CD8-positive, alpha-beta memory T cell (primary cell): ENCODE data around the gene TIAM2. TPM values are rescaled to one million over a fixed set of nuclear protein-coding genes. Genes with fewer than 3 reads are reported as not detected.

Experiments
- CTCF ChIA-PET: fragments of 350-600 bp; sonication (Branson Sonifier 250); formaldehyde crosslinking; loops from one replicate; lab custom pipeline; 2021; ENCODE audit warnings: antibody characterized with exemption; lab: Charles Lee
- POLR2A ChIA-PET: fragments of 350-600 bp; sonication (Branson Sonifier 250); formaldehyde crosslinking; loops from one replicate; lab custom pipeline; 2021; ENCODE audit warnings: antibody characterized with exemption; lab: Charles Lee
- DNase-seq, 5 donors: peaks; one replicate each; pipeline versions ENCODE4 v3.0.0 to v3.0.0-alpha.2; 2020 to 2022; ENCODE audit warnings: mixed read lengths in 1 of 5
- H3K27ac ChIP-seq: one replicate; pipeline ENCODE4 v1.7.0; 2013; ENCODE audit warnings: low read depth, mild to moderate bottlenecking, low read length, moderate library complexity
- H3K27me3 ChIP-seq: 2 replicates; pipeline ENCODE4 v1.7.0; 2013; ENCODE audit warnings: low read length, mild to moderate bottlenecking; ENCODE audit not compliant: insufficient read depth, poor library complexity, severe bottlenecking
- H3K36me3 ChIP-seq: 2 replicates; pipeline ENCODE4 v1.7.0; 2013; ENCODE audit warnings: mild to moderate bottlenecking, low read length, moderate library complexity; ENCODE audit not compliant: insufficient read depth
- H3K4me1 ChIP-seq: 2 replicates; pipeline ENCODE4 v1.7.0; 2013; ENCODE audit warnings: mild to moderate bottlenecking, low read length, moderate library complexity; ENCODE audit not compliant: insufficient read depth
- H3K4me3 ChIP-seq: 2 replicates; pipeline ENCODE4 v1.7.0; 2013; ENCODE audit warnings: mild to moderate bottlenecking, low read length
- H3K9me3 ChIP-seq: 2 replicates; pipeline ENCODE4 v1.7.0; 2013; ENCODE audit warnings: mild to moderate bottlenecking, low read length
- H3K27ac Mint-ChIP-seq, 8 donors: one replicate each; pipeline ENCODE4 v1.8.0; 2020 to 2021; ENCODE audit warnings: mixed read lengths in 8 of 8, mild to moderate bottlenecking in 6 of 8, inconsistent platforms in 3 of 8, moderate library complexity in 3 of 8
- H3K27me3 Mint-ChIP-seq, 2 donors: one replicate each; pipeline ENCODE4 v1.8.0; 2020 to 2021; ENCODE audit warnings: mixed read lengths in 2 of 2, mild to moderate bottlenecking in 1 of 2, moderate library complexity in 1 of 2
- H3K36me3 Mint-ChIP-seq, 3 donors: one replicate each; pipeline ENCODE4 v1.8.0; 2020 to 2021; ENCODE audit warnings: mixed read lengths in 3 of 3, inconsistent platforms in 1 of 3, mild to moderate bottlenecking in 1 of 3
- H3K4me1 Mint-ChIP-seq, 3 donors: one replicate each; pipeline ENCODE4 v1.8.0; 2020 to 2021; ENCODE audit warnings: mixed read lengths in 3 of 3, inconsistent platforms in 1 of 3, mild to moderate bottlenecking in 1 of 3
- H3K4me3 Mint-ChIP-seq, 7 donors: one replicate each; pipeline ENCODE4 v1.8.0; 2020 to 2021; ENCODE audit warnings: mixed read lengths in 7 of 7, mild to moderate bottlenecking in 6 of 7, moderate library complexity in 4 of 7, inconsistent platforms in 2 of 7
- H3K9me3 Mint-ChIP-seq, 5 donors: one replicate each; pipeline ENCODE4 v1.8.0; 2020 to 2022; ENCODE audit warnings: mixed read lengths in 5 of 5, mild to moderate bottlenecking in 3 of 5, moderate library complexity in 2 of 5, inconsistent platforms in 1 of 5
- polyA plus RNA-seq: library from polyadenylated mRNA; unstranded; fragments of 300-500 nt; fragmentation: Illumina TruSeq; gene quantifications from one replicate; pipeline ENCODE4 v1.2.3, GENCODE V29; 2021
- total RNA-seq, 2 experiments: library from RNA; stranded (reverse); gene quantifications; one replicate each; pipeline ENCODE4 v1.2.3, GENCODE V29; 2021

TIAM2 gene
- total RNA-seq (10 to 100 TPM; 24.5 to 31.1 TPM), polyA plus RNA-seq (1.1 TPM)

GRCh38 chr6:154995254-154996015, at the start of gene TIAM2:
Gene TIAM2 (plus strand): TSS chr6:154995315. CDS start chr6:155129224, 133,909 bp downstream.
- Mint-ChIP-seq H3K4me3 (peak within 1 kb of the TSS in 4 of 7 donors; percentile 37 to 63 (median 54)), H3K9me3 (no peaks in the 10 kb centered on the region), H3K27me3 (peaks cover 11 to 33% of the 10 kb centered on the region in 2 donors), H3K4me1 (peaks cover 9 to 12% (median 11%) of the 10 kb centered on the region in 3 donors), H3K27ac (peak within 1 kb of the TSS in 1 of 8 donors; percentile 75), H3K36me3 (peaks cover 0 to 2% (median 0%) of the 10 kb centered on the region in 3 donors)
- no peak for DNase-seq
- POLR2A ChIA-PET = no interaction called here
- Histone ChIP-seq H3K36me3 (no peaks in the 10 kb centered on the region), H3K27ac (no peak within 1 kb of the TSS), H3K27me3 (no peaks in the 10 kb centered on the region), H3K9me3 (no peaks in the 10 kb centered on the region), H3K4me3 (no peak within 1 kb of the TSS), H3K4me1 (no peaks in the 10 kb centered on the region)
- CTCF ChIA-PET = no interaction called here

- Histone ChIP-seq H3K9me3 (no peaks in the 10 kb centered on the region), H3K27me3 (no peaks in the 10 kb centered on the region), H3K4me3 (no peak overlapping the region), H3K36me3 (no peaks in the 10 kb centered on the region), H3K4me1 (peaks cover 24% of the 10 kb centered on the region), H3K27ac (no peak overlapping the region)
- ChIA-PET CTCF (no interaction called here), POLR2A (no interaction called here)
- Mint-ChIP-seq H3K4me3 (peak overlapping the region in 2 of 7 donors; percentile 13 to 22), H3K36me3 (peaks cover 4 to 13% (median 7%) of the 10 kb centered on the region in 3 donors), H3K27ac (peak overlapping the region; percentile 20 to 91 (median 70)), H3K4me1 (peaks cover 37 to 44% (median 39%) of the 10 kb centered on the region in 3 donors), H3K27me3 (no peaks in the 10 kb centered on the region), H3K9me3 (no peaks in the 10 kb centered on the region)
- no peak for DNase-seq
These were observed 44.2 kb upstream of the TIAM2 start for GRCh38 chr6:154950979-154951344.

GRCh38 chr6:154951345-154952200, 43.5 kb upstream of the TIAM2 start:
- Mint-ChIP-seq H3K4me3 (peak overlapping the region; percentile 33 to 79 (median 60)), H3K27me3 (no peaks in the 10 kb centered on the region), H3K27ac (peak overlapping the region; percentile 51 to 91 (median 88)), H3K36me3 (peaks cover 4 to 12% (median 7%) of the 10 kb centered on the region in 3 donors), H3K9me3 (no peaks in the 10 kb centered on the region), H3K4me1 (peaks cover 37 to 44% (median 39%) of the 10 kb centered on the region in 3 donors)
- Histone ChIP-seq H3K4me3 (peak overlapping the region; percentile 47), H3K27me3 (no peaks in the 10 kb centered on the region), H3K9me3 (no peaks in the 10 kb centered on the region), H3K4me1 (peaks cover 24% of the 10 kb centered on the region), H3K27ac (peak overlapping the region; percentile 33), H3K36me3 (no peaks in the 10 kb centered on the region)
- DNase-seq = peak in 3 of 5 donors; percentile 36 to 74 (median 57)
- ChIA-PET CTCF (interaction anchor here (1.5 kb wide), 1 partner anchor 23 kb away, joined by 3 read pairs; no protein-coding TSS in a partner anchor), POLR2A (no interaction called here)

GRCh38 chr6:154953644-154954043, 41.5 kb upstream of the TIAM2 start:
- Mint-ChIP-seq H3K4me1 (peaks cover 37 to 43% (median 39%) of the 10 kb centered on the region in 3 donors), H3K36me3 (peaks cover 4 to 11% (median 5%) of the 10 kb centered on the region in 3 donors), H3K4me3 (no peak overlapping the region), H3K27me3 (no peaks in the 10 kb centered on the region), H3K9me3 (no peaks in the 10 kb centered on the region), H3K27ac (peak overlapping the region in 1 of 8 donors; percentile 64)
- Histone ChIP-seq H3K36me3 (no peaks in the 10 kb centered on the region), H3K9me3 (no peaks in the 10 kb centered on the region), H3K4me1 (peaks cover 24% of the 10 kb centered on the region), H3K27ac (no peak overlapping the region), H3K4me3 (no peak overlapping the region), H3K27me3 (no peaks in the 10 kb centered on the region)
- no peak for DNase-seq
- ChIA-PET POLR2A (no interaction called here), CTCF (interaction anchor here (1.1 kb wide), 1 partner anchor 10 kb away, joined by 3 read pairs; no protein-coding TSS in a partner anchor)

- Mint-ChIP-seq H3K36me3 (peaks cover 4 to 9% (median 5%) of the 10 kb centered on the region in 3 donors), H3K4me1 (peaks cover 32 to 36% (median 35%) of the 10 kb centered on the region in 3 donors), H3K27me3 (peaks cover 0 to 1% of the 10 kb centered on the region in 2 donors), H3K4me3 (no peak overlapping the region), H3K9me3 (no peaks in the 10 kb centered on the region), H3K27ac (no peak overlapping the region)
- peaks cover 24% of the 10 kb centered on the region for H3K4me1 ChIP-seq
- CTCF ChIA-PET = no interaction called here
- POLR2A ChIA-PET = no interaction called here
- H3K36me3 ChIP-seq = no peaks in the 10 kb centered on the region
- H3K27me3 ChIP-seq = no peaks in the 10 kb centered on the region
- H3K9me3 ChIP-seq = no peaks in the 10 kb centered on the region
- no peak for DNase-seq
- no peak overlapping the region for H3K27ac ChIP-seq
- no peak overlapping the region for H3K4me3 ChIP-seq
These were observed 40.8 kb upstream of the TIAM2 start for GRCh38 chr6:154954347-154954746.

- Histone ChIP-seq H3K27me3 (no peaks in the 10 kb centered on the region), H3K27ac (no peak overlapping the region), H3K4me1 (peaks cover 9% of the 10 kb centered on the region), H3K4me3 (no peak overlapping the region), H3K36me3 (no peaks in the 10 kb centered on the region), H3K9me3 (no peaks in the 10 kb centered on the region)
- H3K4me3 Mint-ChIP-seq = no peak overlapping the region
- no peaks in the 10 kb centered on the region for H3K9me3 Mint-ChIP-seq
- POLR2A ChIA-PET = interaction anchor here (0.6 kb wide), 1 partner anchor 376 kb away, joined by 3 read pairs; no protein-coding TSS in a partner anchor
- CTCF ChIA-PET = no interaction called here
- DNase-seq = no peak
- H3K27me3 Mint-ChIP-seq = peaks cover 0 to 1% of the 10 kb centered on the region in 2 donors
- H3K4me1 Mint-ChIP-seq = peaks cover 10 to 14% (median 12%) of the 10 kb centered on the region in 3 donors
- H3K36me3 Mint-ChIP-seq = peaks cover 3 to 17% (median 9%) of the 10 kb centered on the region in 3 donors
- H3K27ac Mint-ChIP-seq = peak overlapping the region in 1 of 8 donors; percentile 37
These were observed 38.2 kb upstream of the TIAM2 start for GRCh38 chr6:154956771-154957522.

GRCh38 chr6:154958469-154958868, 36.6 kb upstream of the TIAM2 start:
- Histone ChIP-seq H3K36me3 (no peaks in the 10 kb centered on the region), H3K9me3 (no peaks in the 10 kb centered on the region), H3K4me3 (no peak overlapping the region), H3K27ac (no peak overlapping the region), H3K4me1 (no peaks in the 10 kb centered on the region), H3K27me3 (no peaks in the 10 kb centered on the region)
- Mint-ChIP-seq H3K4me1 (peaks cover 0 to 3% (median 1%) of the 10 kb centered on the region in 3 donors), H3K27me3 (peaks cover 0 to 1% of the 10 kb centered on the region in 2 donors), H3K27ac (peak overlapping the region in 1 of 8 donors; percentile 94), H3K36me3 (peaks cover 3 to 19% (median 11%) of the 10 kb centered on the region in 3 donors), H3K9me3 (no peaks in the 10 kb centered on the region), H3K4me3 (no peak overlapping the region)
- ChIA-PET POLR2A (no interaction called here), CTCF (no interaction called here)
- no peak for DNase-seq
